Endothelial cell of umbilical vein (primary cell): Measurements from ENCODE around the gene RPL18. TPM values are rescaled to one million over a fixed set of nuclear protein-coding genes. Genes with fewer than 3 reads are reported as not detected.
A peak's percentile ranks its signal among the peaks of the same experiment; 100 is the strongest.

ENCODE experiments used
- BruUV-seq: library from RNA; stranded (reverse); fragments of 400-500 nt; replicated peaks from 2 replicates; lab custom pipeline; 2021; lab: Mats Ljungman, UMichigan
- CTCF ChIA-PET: fragments of 300-600, 350-600 bp; sonication (Branson Sonifier 250); formaldehyde crosslinking; loops from one replicate; lab custom pipeline; 2021; ENCODE audit warnings: antibody characterized with exemption, inconsistent platforms; lab: Charles Lee
- POLR2A ChIA-PET: fragments of 300-600, 350-600 bp; sonication (Branson Sonifier 250); formaldehyde crosslinking; loops from one replicate; lab custom pipeline; 2021; ENCODE audit warnings: antibody characterized with exemption, inconsistent platforms; lab: Charles Lee
- DNase-seq: peaks from one replicate; pipeline ENCODE4 v3.0.0-alpha.2; 2011; ENCODE audit warnings: low read depth, low spot score
- FAIRE-seq: peaks from 2 replicates; lab custom pipeline; 2011; peaks lifted over from hg19 to GRCh38; lab: Jason Lieb, UNC
- H2AFZ ChIP-seq: 2 replicates; pipeline ENCODE4 v1.6.0; 2012; ENCODE audit warnings: low read depth, low read length, control low read depth, inconsistent platforms
- H3K27ac ChIP-seq: 2 replicates; pipeline ENCODE4 v1.5.1; 2011; ENCODE audit warnings: low read depth, mild to moderate bottlenecking, control low read depth, low read length, moderate library complexity; ENCODE audit not compliant: insufficient read depth
- H3K27me3 ChIP-seq, 2 experiments: 2 replicates each; pipeline versions ENCODE4 v1.6.0 to v1.6.1; 2011; ENCODE audit warnings: low read length in 2 of 2, mixed read lengths in 1 of 2; ENCODE audit not compliant: control insufficient read depth in 2 of 2, insufficient read depth in 2 of 2
- H3K36me3 ChIP-seq, 2 experiments: 2 replicates in 1 of 2; 3 replicates in 1 of 2; pipeline ENCODE4 v1.5.1; 2011; ENCODE audit warnings: low read length in 2 of 2, mild to moderate bottlenecking in 1 of 2, moderate library complexity in 1 of 2; ENCODE audit not compliant: control insufficient read depth in 2 of 2, insufficient read depth in 2 of 2; ENCODE audit errors: extremely low read depth in 1 of 2
- H3K4me1 ChIP-seq: 3 replicates; pipeline ENCODE4 v1.5.1; 2011; ENCODE audit warnings: mild to moderate bottlenecking, low read length; ENCODE audit not compliant: control insufficient read depth, insufficient read depth; ENCODE audit errors: extremely low read depth
- H3K4me2 ChIP-seq: 2 replicates; pipeline ENCODE4 v1.6.1; 2011; ENCODE audit warnings: low read length, control low read depth, mixed read lengths; ENCODE audit not compliant: insufficient read depth
- H3K4me3 ChIP-seq, 3 experiments: fragments of 200-600 bp in 1 of 3; sonication (generic), shearing (Covaris generic) in 1 of 3; replicated peaks in 1 of 3; 2 replicates each; pipeline ENCODE4 v1.5.1; 2011 to 2016; ENCODE audit warnings: control low read depth in 3 of 3, low read length in 3 of 3, mild to moderate bottlenecking in 2 of 3, inconsistent platforms in 1 of 3, low read depth in 1 of 3, moderate library complexity in 1 of 3; ENCODE audit not compliant: insufficient read depth in 1 of 3
- H3K79me2 ChIP-seq: 2 replicates; pipeline ENCODE4 v1.6.0; 2012; ENCODE audit warnings: low read length, inconsistent platforms; ENCODE audit not compliant: control insufficient read depth, insufficient read depth
- H3K9ac ChIP-seq: replicated peaks from 2 replicates; pipeline ENCODE3; 2011; ENCODE audit warnings: low read length, control low read depth; ENCODE audit not compliant: insufficient read depth; ENCODE audit errors: extremely low read depth
- H3K9me1 ChIP-seq: replicated peaks from 3 replicates; pipeline ENCODE4 v1.6.0; 2011; ENCODE audit warnings: mild to moderate bottlenecking, low read length; ENCODE audit not compliant: control insufficient read depth, insufficient read depth; ENCODE audit errors: extremely low read depth
- H3K9me3 ChIP-seq: replicated peaks from 2 replicates; pipeline ENCODE4 v1.5.1; 2012; ENCODE audit warnings: low read length, inconsistent platforms; ENCODE audit not compliant: control insufficient read depth, insufficient read depth
- H4K20me1 ChIP-seq: replicated peaks from 2 replicates; pipeline ENCODE3; 2011; ENCODE audit warnings: mild to moderate bottlenecking, low read length; ENCODE audit not compliant: control insufficient read depth, insufficient read depth; ENCODE audit errors: extremely low read depth
- CTCF ChIP-seq, 2 donors: IDR thresholded peaks; 1 replicate in 1 of 2; 2 replicates in 1 of 2; pipeline ENCODE4 v1.5.1; 2011; ENCODE audit warnings: low read length in 2 of 2, mild to moderate bottlenecking in 2 of 2, moderate library complexity in 2 of 2, control low read depth in 1 of 2, inconsistent platforms in 1 of 2, low read depth in 1 of 2; ENCODE audit not compliant: insufficient read depth in 1 of 2; ENCODE audit errors: extremely low read depth in 1 of 2
- MYC ChIP-seq: IDR thresholded peaks from one replicate; pipeline ENCODE4 v1.6.1; 2011; ENCODE audit warnings: mild to moderate bottlenecking, low read depth, low read length
- dilution Hi-C: fragments of 300-500 bp; cut with MboI; formaldehyde crosslinking; loops from one replicate; pipeline ENCODE4 v1.15.0; 2019; ENCODE audit warnings: low sequenced_read_pairs; ENCODE audit not compliant: extremely low pct_ligation_motif_present
- intact Hi-C: fragments of 100-400 bp; cut with micrococcal nuclease; formaldehyde crosslinking; loops from one replicate; pipeline ENCODE4 v1.10.0; 2022
- polyA plus RNA-seq, 4 experiments: library from polyadenylated mRNA; depleted of rRNA in 3 of 4; stranded (reverse) in 3 of 4; unstranded in 1 of 4; fragments of >200 nt; gene quantifications; 2 replicates each; pipeline versions ENCODE4 v1.2.1 to v1.2.3, GENCODE V29; 2011 to 2012; ENCODE audit warnings: missing spikeins in 1 of 4
- total RNA-seq: library from RNA; stranded (reverse); gene quantifications from 2 replicates; pipeline ENCODE4 v1.2.3, GENCODE V29; 2021

Gene RPL18
- total and polyA plus RNA-seq, 2 donors (not counting 3 experiments of a cell fraction or from before 2014, with no cell fraction given) = 1,407 to 2,154 TPM

GRCh38 chr19:48623556-48624066, 4.6 kb upstream of the RPL18 start:
- peaks cover 7% of the 10 kb centered on the region for H3K79me2 ChIP-seq
- no peak for FAIRE-seq
- H3K36me3 ChIP-seq = peaks cover 0 to 2% of the 10 kb centered on the region in 2 experiments
- peak overlapping the region; percentile 84 for H2AFZ ChIP-seq
- ChIA-PET CTCF (interaction anchor here (0.9 kb wide), 1 partner anchor 9 kb away, joined by 4 read pairs; no protein-coding TSS in a partner anchor), POLR2A (interaction anchor here (0.7 kb wide), 1 partner anchor 128 kb away, joined by 3 read pairs; no protein-coding TSS in a partner anchor)
- H3K9me3 ChIP-seq = no peaks in the 10 kb centered on the region
- BruUV-seq = no TSS peak
- peak overlapping the region in 2 of 3 experiments; percentile 17 to 53 for H3K4me3 ChIP-seq
- intact Hi-C loops = no loop called here
- dilution Hi-C loops = no loop called here
- peak overlapping the region; percentile 84 for H3K4me2 ChIP-seq
- no peak for DNase-seq
- H3K4me1 ChIP-seq = peaks cover 14% of the 10 kb centered on the region
- no peaks in the 10 kb centered on the region for H3K9me1 ChIP-seq
- H3K9ac ChIP-seq = peak overlapping the region; percentile 80
- no peaks in the 10 kb centered on the region for H3K27me3 ChIP-seq
- peak overlapping the region; percentile 65 for H3K27ac ChIP-seq
- no peaks in the 10 kb centered on the region for H4K20me1 ChIP-seq
- no peak for TF ChIP-seq CTCF (IDR thresholded peaks at IDR 0.05; ENCODE audit: extremely low read depth in 1 of 2, insufficient read depth in 1 of 2, low read depth in 1 of 2, low read length in 2 of 2)
- TF ChIP-seq MYC = no peak
